GM19240 (cell line): ENCODE measurements around the gene ARHGAP45.

Experiments used
- DNase-seq: peaks from one replicate; pipeline ENCODE4 v3.0.0; 2011; ENCODE audit warnings: low spot score; ENCODE audit not compliant: insufficient read length

ARHGAP45 gene

GRCh38 chr19:1038978-1039645 is 27.9 kb upstream of the ARHGAP45 start:
- no peak for DNase-seq

GRCh38 chr19:1039646-1040475 is 27.1 kb upstream of the ARHGAP45 start, which contains the start of gene ABCA7:
Gene ABCA7 (plus strand): TSS chr19:1040107. CDS start chr19:1041362, 1,255 bp downstream.
- DNase-seq = peak; percentile 92

- peak; percentile 99 for DNase-seq
Observed at GRCh38 chr19:1040476-1041271, 26.3 kb upstream of the ARHGAP45 start.

- DNase-seq = no peak
Observed at GRCh38 chr19:1041272-1041834, 25.6 kb upstream of the ARHGAP45 start.

- no peak for DNase-seq
Observed at GRCh38 chr19:1041835-1042685, 24.9 kb upstream of the ARHGAP45 start.

- DNase-seq = no peak
Observed at GRCh38 chr19:1042689-1043511, 24.1 kb upstream of the ARHGAP45 start.

GRCh38 chr19:1045247-1045603 is 21.7 kb upstream of the ARHGAP45 start:
- peak; percentile 57 for DNase-seq

GRCh38 chr19:1046117-1046626 is 20.8 kb upstream of the ARHGAP45 start:
- no peak for DNase-seq

GRCh38 chr19:1046836-1047695 is 19.9 kb upstream of the ARHGAP45 start:
- no peak for DNase-seq

- no peak for DNase-seq
Observed at GRCh38 chr19:1047696-1048147, 19.2 kb upstream of the ARHGAP45 start.

- no peak for DNase-seq
Observed at GRCh38 chr19:1049106-1049505, 17.9 kb upstream of the ARHGAP45 start.

GRCh38 chr19:1049800-1050199 is 17.2 kb upstream of the ARHGAP45 start:
- no peak for DNase-seq

- no peak for DNase-seq
Observed at GRCh38 chr19:1050989-1051788, 15.8 kb upstream of the ARHGAP45 start.

- no peak for DNase-seq
Observed at GRCh38 chr19:1051791-1052190, 15.2 kb upstream of the ARHGAP45 start.

- DNase-seq = no peak
Observed at GRCh38 chr19:1052349-1052975, 14.5 kb upstream of the ARHGAP45 start.

GRCh38 chr19:1053176-1054101 is 13.5 kb upstream of the ARHGAP45 start:
- no peak for DNase-seq
